K562 (cell line): ENCODE measurements around the gene CDIPT. TPM values are rescaled to one million over a fixed set of nuclear protein-coding genes. Genes with fewer than 3 reads are reported as not detected.

Experiments
- ATAC-seq: fragments of 200-7000 bp; cut with Tn5 transposase; 3 replicates; pipeline ENCODE4 v1.9.1; 2020; ENCODE audit warnings: moderate library complexity
- BruUV-seq: library from RNA; stranded (reverse); fragments of 400-500 nt; replicated peaks from 2 replicates; lab custom pipeline; 2021; lab: Mats Ljungman, UMichigan
- CTCF ChIA-PET: fragments of 300-600 bp; formaldehyde crosslinking; extraction: SDS; loops from one replicate; lab custom pipeline; 2021; ENCODE audit warnings: low intra/inter-chr PET ratio; lab: Yijun Ruan, JAX
- POLR2A ChIA-PET: fragments of 300-600, 350-650 bp; sonication (Branson Sonifier 250); formaldehyde crosslinking; extraction: SDS; loops from one replicate; lab custom pipeline; 2021; ENCODE audit warnings: antibody characterized with exemption, inconsistent platforms; lab: Yijun Ruan, JAX
- DNase-seq, 4 experiments: peaks; one replicate each; pipeline versions ENCODE4 v3.0.0 to v3.0.0-alpha.2; 2011 to 2018; ENCODE audit warnings: low spot score in 3 of 4, mixed read lengths in 3 of 4; ENCODE audit errors: extremely low read depth in 1 of 4
- FAIRE-seq: peaks from 2 replicates; lab custom pipeline; 2011; peaks lifted over from hg19 to GRCh38; lab: Jason Lieb, UNC
- H2AFZ ChIP-seq: 2 replicates; pipeline ENCODE4 v1.6.0; 2011; ENCODE audit warnings: low read depth, low read length, control low read depth, inconsistent platforms
- H3K27ac ChIP-seq: fragments of 200-600 bp; 3 replicates; pipeline ENCODE4 v1.8.0; 2011; ENCODE audit warnings: low read depth, mild to moderate bottlenecking, control low read depth, inconsistent platforms, low read length, moderate library complexity, mixed read lengths; ENCODE audit errors: extremely low read depth
- H3K27me3 ChIP-seq, 2 experiments: fragments of 300-600 bp in 1 of 2; 2 replicates in 1 of 2; 3 replicates in 1 of 2; pipeline versions ENCODE4 v1.6.0 to v1.8.0; 2011; ENCODE audit warnings: inconsistent platforms in 2 of 2, low read length in 2 of 2, mild to moderate bottlenecking in 1 of 2, mixed read lengths in 1 of 2, moderate library complexity in 1 of 2; ENCODE audit not compliant: control insufficient read depth in 2 of 2, insufficient read depth in 2 of 2
- H3K36me3 ChIP-seq: fragments of 300-600 bp; 3 replicates; pipeline ENCODE4 v1.8.0; 2011; ENCODE audit warnings: mild to moderate bottlenecking, low read length, inconsistent platforms; ENCODE audit not compliant: control insufficient read depth, insufficient read depth
- H3K4me1 ChIP-seq, 2 experiments: fragments of 200-600 bp in 1 of 2; replicated peaks in 1 of 2; 2 replicates in 1 of 2; 3 replicates in 1 of 2; pipeline versions ENCODE4 v1.5.1 to v1.8.0; 2011; ENCODE audit warnings: inconsistent platforms in 2 of 2, low read length in 2 of 2, mild to moderate bottlenecking in 1 of 2, mixed read lengths in 1 of 2, moderate library complexity in 1 of 2; ENCODE audit not compliant: control insufficient read depth in 2 of 2, insufficient read depth in 2 of 2
- H3K4me2 ChIP-seq: 2 replicates; pipeline ENCODE4 v1.6.1; 2011; ENCODE audit warnings: low read length, control low read depth, inconsistent platforms, mixed read lengths; ENCODE audit not compliant: insufficient read depth
- H3K4me3 ChIP-seq: fragments of 200-600 bp; sonication (generic), shearing (Covaris generic); 2 replicates; pipeline ENCODE4 v1.5.1; 2016; ENCODE audit warnings: control low read depth, inconsistent platforms
- H3K79me2 ChIP-seq: fragments of 200-600 bp; 3 replicates; pipeline ENCODE4 v1.8.0; 2011; ENCODE audit warnings: low read length, inconsistent platforms; ENCODE audit not compliant: control insufficient read depth, insufficient read depth
- H3K9ac ChIP-seq, 2 experiments: 2 replicates each; pipeline versions ENCODE4 v1.6.0 to v1.6.1; 2011; ENCODE audit warnings: low read depth in 2 of 2, low read length in 2 of 2, control low read depth in 1 of 2, inconsistent platforms in 1 of 2, mild to moderate bottlenecking in 1 of 2, mixed read lengths in 1 of 2; ENCODE audit not compliant: insufficient read depth in 1 of 2
- H3K9me1 ChIP-seq: one replicate; pipeline ENCODE4 v1.6.0; 2011; ENCODE audit warnings: inconsistent platforms, mild to moderate bottlenecking, low read length, moderate library complexity; ENCODE audit not compliant: control insufficient read depth, insufficient read depth
- H3K9me3 ChIP-seq: replicated peaks from 2 replicates; pipeline ENCODE4 v1.5.1; 2011; ENCODE audit warnings: low read depth, low read length, inconsistent platforms; ENCODE audit not compliant: control insufficient read depth, insufficient read depth
- H4K20me1 ChIP-seq: replicated peaks from 2 replicates; pipeline ENCODE4 v1.6.1; 2011; ENCODE audit warnings: low read length, inconsistent platforms, mixed read lengths; ENCODE audit not compliant: control insufficient read depth, insufficient read depth
- CBX2 ChIP-seq: fragments of 200-600 bp; sonication (generic); IDR thresholded peaks from one replicate; pipeline ENCODE4 v1.6.1; 2012; ENCODE audit warnings: mild to moderate bottlenecking, low read length, inconsistent platforms; ENCODE audit not compliant: insufficient read depth, poor library complexity, severe bottlenecking
- KDM5B ChIP-seq: fragments of 200-600 bp; sonication (generic); IDR thresholded peaks from 2 replicates; pipeline ENCODE4 v1.6.1; 2012; ENCODE audit warnings: low read depth, mild to moderate bottlenecking, moderate library complexity, low read length, control low read depth, inconsistent platforms; ENCODE audit not compliant: insufficient replicate concordance
- NFIC ChIP-seq: fragments of 450-650 bp; IDR thresholded peaks from 2 replicates; pipeline ENCODE4 v1.6.1; 2017; ENCODE audit warnings: mild to moderate bottlenecking, inconsistent platforms
- PHF20 ChIP-seq: fragments of 450-650 bp; IDR thresholded peaks from 2 replicates; pipeline ENCODE4 v1.6.1; 2018; ENCODE audit not compliant: partially characterized antibody
- RBM34 ChIP-seq: fragments of 200-400 bp; formaldehyde crosslinking; IDR thresholded peaks from 2 replicates; pipeline ENCODE4 v1.6.1; 2018; ENCODE audit warnings: low read length, borderline replicate concordance; ENCODE audit not compliant: insufficient read depth
- ZC3H4 ChIP-seq: sonication (generic); formaldehyde crosslinking; IDR thresholded peaks from 2 replicates; pipeline ENCODE4 v1.9.0; 2021; ENCODE audit warnings: missing genetic modification reagents, borderline replicate concordance
- ZFX ChIP-seq: sonication (generic); formaldehyde crosslinking; IDR thresholded peaks from 2 replicates; pipeline ENCODE4 v1.8.0; 2022; ENCODE audit warnings: mild to moderate bottlenecking, missing genetic modification reagents, moderate library complexity
- ZNF239 ChIP-seq: fragments of 250-450 bp; sonication (Bioruptor Pico); IDR thresholded peaks from 2 replicates; pipeline ENCODE4 v1.4.0; 2020; ENCODE audit warnings: mild to moderate bottlenecking
- ZNF584 ChIP-seq: fragments of 200-800 bp; sonication (Bioruptor generic); IDR thresholded peaks from 2 replicates; pipeline ENCODE4 v1.6.1; 2016; ENCODE audit warnings: low read depth, mild to moderate bottlenecking, missing genetic modification characterization, missing compliant biosample characterization
- ZNF830 ChIP-seq: fragments of 250-450 bp; sonication (Bioruptor Pico); IDR thresholded peaks from 2 replicates; pipeline ENCODE4 v1.5.0; 2021; ENCODE audit warnings: mild to moderate bottlenecking
- WGBS: fragments of 100-300 bp; shearing (Covaris generic); methylation state at CpG from one replicate; pipeline ENCODE4 v1.1.6; 2016; ENCODE audit warnings: low coverage, mixed read lengths; ENCODE audit not compliant: insufficient coverage; ENCODE audit errors: missing lambda C conversion rate; 5-methylcytosine and 5-hydroxymethylcytosine counted together
- in situ Hi-C: fragments of 300-500 bp; cut with MboI; formaldehyde crosslinking; loops from 4 replicates; pipeline ENCODE4 v1.15.0; 2018; ENCODE audit warnings: inconsistent platforms, mixed read lengths
- intact Hi-C: fragments of 100-400 bp; cut with micrococcal nuclease; formaldehyde crosslinking; loops from 2 replicates; pipeline ENCODE4 v1.14.2; 2022
- polyA plus RNA-seq, 8 experiments: library from polyadenylated mRNA; depleted of rRNA in 4 of 8; stranded (reverse) in 5 of 8; unstranded in 3 of 8; fragments of >200 nt; fragmentation: Nextera tagmentation in 2 of 8; fragmentation: Illumina TruSeq in 1 of 8; extraction: Ambion mirVana in 2 of 8; extraction: Trizol in 1 of 8; gene quantifications; 2 replicates each; pipeline versions ENCODE4 v1.2.1 to v1.2.3, GENCODE V29; 2011 to 2014; ENCODE audit warnings: inconsistent platforms in 1 of 8, missing spikeins in 1 of 8
- total RNA-seq, 7 experiments: library from RNA; depleted of rRNA in 6 of 7; stranded (reverse); fragments of >200 nt in 6 of 7; fragmentation: Illumina TruSeq in 2 of 7; extraction: Trizol in 2 of 7; gene quantifications; 2 replicates each; pipeline versions ENCODE4 v1.2.1 to v1.2.3, GENCODE V29; 2011 to 2021; ENCODE audit warnings: low replicate concordance in 1 of 7
- TF ChIP-seq, protein P1 (sequence below): fragments of 250-450 bp; sonication (Bioruptor Pico); IDR thresholded peaks from 2 replicates; pipeline ENCODE4 v1.4.0; 2020; ENCODE audit warnings: mild to moderate bottlenecking

CDIPT gene
- total and polyA plus RNA-seq, 9 of the 15 experiments (the other 6 are each of a cell fraction or from before 2014, with no cell fraction given) = 1.3 to 37.0 (median 23.0) TPM

DNA sequence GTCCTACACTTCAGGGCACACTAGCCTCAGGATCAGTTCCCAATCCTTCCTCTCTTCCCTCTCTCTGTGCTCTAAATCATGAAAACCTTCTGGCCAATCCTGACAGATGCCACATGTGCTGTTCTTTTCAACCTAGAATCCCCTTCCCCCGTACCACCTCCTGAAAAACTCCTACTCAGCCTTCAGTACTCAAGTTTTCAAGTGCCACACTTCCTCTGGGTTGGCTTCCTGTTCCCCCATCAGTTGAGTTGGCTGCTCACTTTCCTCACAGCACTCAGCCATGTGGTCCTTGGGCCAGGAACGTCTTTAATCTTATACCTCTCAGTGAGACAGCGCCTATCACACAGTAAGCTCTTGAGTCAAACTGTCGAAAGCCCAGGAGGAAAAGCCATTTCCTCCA, 40.6 kb upstream of the CDIPT start:
- no TSS peak for BruUV-seq
- peaks cover 0 to 41% of the 10 kb centered on the region in 2 experiments; a peak in 3 of 5 replicates for H3K4me1 ChIP-seq
- ChIA-PET POLR2A (interaction anchor here (0.6 kb wide), 1 partner anchor 71 kb away, joined by 3 read pairs; no protein-coding TSS in a partner anchor), CTCF (no interaction called here)
- H2AFZ ChIP-seq = no peak overlapping the region
- H3K4me3 ChIP-seq = no peak overlapping the region
- H3K9me3 ChIP-seq = no peaks in the 10 kb centered on the region
- ATAC-seq (no peak), DNase-seq (no peak), FAIRE-seq (no peak)
- no peak overlapping the region for H3K9ac ChIP-seq
- H3K27me3 ChIP-seq = peaks cover 9 to 10% of the 10 kb centered on the region in 2 experiments; a peak in 4 of 5 replicates
- TF ChIP-seq KDM5B = no peak
- TF ChIP-seq ZFX (CRISPR knock-in tag) = no peak
- H3K27ac ChIP-seq = no peak overlapping the region
- H3K79me2 ChIP-seq = no peaks in the 10 kb centered on the region
- peaks cover 3% of the 10 kb centered on the region for H3K9me1 ChIP-seq
- intact Hi-C loops = no loop called here
- no peaks in the 10 kb centered on the region for H3K36me3 ChIP-seq
- no peak overlapping the region for H3K4me2 ChIP-seq
- WGBS = 4% methylated on average over 4 of the region's 4 CpGs
- peaks cover 5% of the 10 kb centered on the region; the same call in 1 of the 2 replicates for H4K20me1 ChIP-seq
- in situ Hi-C loops = no loop called here

DNA sequence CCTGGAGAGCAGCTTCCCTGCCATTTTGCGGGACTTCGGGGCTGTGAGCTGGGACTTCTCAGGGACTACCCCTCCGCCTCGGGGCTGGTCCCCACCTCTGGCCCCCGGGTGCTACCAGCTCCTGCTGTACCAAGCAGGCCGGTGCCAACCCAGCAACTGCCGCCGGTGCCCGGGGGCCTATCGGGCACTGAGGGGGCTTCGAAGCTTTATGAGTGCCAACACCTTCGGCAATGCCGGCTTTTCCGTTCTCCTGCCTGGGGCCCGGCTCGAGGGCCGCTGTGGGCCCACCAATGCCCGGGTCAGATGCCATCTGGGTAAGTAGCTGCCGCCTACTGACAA, 38.5 kb upstream of the CDIPT start:
- no peak overlapping the region for H3K4me2 ChIP-seq
- H3K9ac ChIP-seq = no peak overlapping the region
- no peak overlapping the region for H3K27ac ChIP-seq
- H3K27me3 ChIP-seq = peaks cover 9 to 17% of the 10 kb centered on the region in 2 experiments
- no peak overlapping the region for H2AFZ ChIP-seq
- CTCF ChIA-PET = no interaction called here
- FAIRE-seq = no peak
- no peaks in the 10 kb centered on the region for H3K36me3 ChIP-seq
- BruUV-seq = no TSS peak
- no peaks in the 10 kb centered on the region for H3K9me3 ChIP-seq
- POLR2A ChIA-PET = interaction anchor here (0.6 to 1.8 kb wide), 5 partner anchors 9 to 210 kb away, joined by 3 to 5 read pairs (median 3); partner anchors contain the start of gene TAOK2
- 31% methylated on average over 19 of the region's 19 CpGs for WGBS
- in situ Hi-C loops = no loop called here
- no peak for DNase-seq
- no peak for ATAC-seq
- H3K4me1 ChIP-seq = peaks cover 0 to 36% of the 10 kb centered on the region in 2 experiments; a peak in 3 of 5 replicates
- H3K79me2 ChIP-seq = no peaks in the 10 kb centered on the region
- intact Hi-C loops = no loop called here
- H4K20me1 ChIP-seq = peaks cover 9% of the 10 kb centered on the region; the same call in 1 of the 2 replicates
- peaks cover 3% of the 10 kb centered on the region for H3K9me1 ChIP-seq
- no peak overlapping the region for H3K4me3 ChIP-seq
- TF ChIP-seq CBX2 (no peak), RBM34 (no peak), ZNF239 (CRISPR knock-in tag) (no peak), NFIC (no peak), PHF20 (no peak), ZNF830 (CRISPR knock-in tag) (no peak), ZC3H4 (no peak), ZNF584 (CRISPR knock-in tag) (no peak)
- TF ChIP-seq, protein P1, sequence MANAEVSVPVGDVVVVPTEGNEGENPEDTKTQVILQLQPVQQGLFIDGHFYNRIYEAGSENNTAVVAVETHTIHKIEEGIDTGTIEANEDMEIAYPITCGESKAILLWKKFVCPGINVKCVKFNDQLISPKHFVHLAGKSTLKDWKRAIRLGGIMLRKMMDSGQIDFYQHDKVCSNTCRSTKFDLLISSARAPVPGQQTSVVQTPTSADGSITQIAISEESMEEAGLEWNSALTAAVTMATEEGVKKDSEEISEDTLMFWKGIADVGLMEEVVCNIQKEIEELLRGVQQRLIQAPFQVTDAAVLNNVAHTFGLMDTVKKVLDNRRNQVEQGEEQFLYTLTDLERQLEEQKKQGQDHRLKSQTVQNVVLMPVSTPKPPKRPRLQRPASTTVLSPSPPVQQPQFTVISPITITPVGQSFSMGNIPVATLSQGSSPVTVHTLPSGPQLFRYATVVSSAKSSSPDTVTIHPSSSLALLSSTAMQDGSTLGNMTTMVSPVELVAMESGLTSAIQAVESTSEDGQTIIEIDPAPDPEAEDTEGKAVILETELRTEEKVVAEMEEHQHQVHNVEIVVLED (CRISPR knock-in tag) = no peak
